GM12878 (cell line): ENCODE data around the gene IGFALS. TPM values are rescaled to one million over a fixed set of nuclear protein-coding genes. Genes with fewer than 3 reads are reported as not detected.
A peak's percentile ranks its signal among the peaks of the same experiment; 100 is the strongest.

Source experiments
- ATAC-seq: fragments of 200-7000 bp; cut with Tn5 transposase; 3 replicates; pipeline ENCODE4 v1.9.1; 2020; ENCODE audit warnings: mild to moderate bottlenecking, moderate library complexity
- BruUV-seq: library from RNA; stranded (reverse); fragments of 400-500 nt; replicated peaks from 2 replicates; lab custom pipeline; 2021; lab: Mats Ljungman, UMichigan
- CTCF ChIA-PET: fragments of 300-600 bp; sonication (Branson Sonifier 250); formaldehyde crosslinking; extraction: SDS; loops from one replicate; lab custom pipeline; 2021; ENCODE audit warnings: inconsistent platforms; lab: Yijun Ruan, JAX
- POLR2A ChIA-PET: fragments of 350-600 bp; formaldehyde crosslinking; extraction: SDS; loops from one replicate; lab custom pipeline; 2021; ENCODE audit warnings: inconsistent platforms; lab: Charles Lee
- RAD21 ChIA-PET: fragments of 300-600 bp; sonication (Branson Sonifier 250); formaldehyde crosslinking; loops from one replicate; lab custom pipeline; 2023; ENCODE audit warnings: antibody characterized with exemption; ENCODE audit not compliant: unreplicated experiment; lab: Charles Lee
- SMC1A ChIA-PET: fragments of 300-600 bp; sonication (Branson Sonifier 250); formaldehyde crosslinking; loops from one replicate; lab custom pipeline; 2023; ENCODE audit not compliant: unreplicated experiment, uncharacterized antibody; lab: Charles Lee
- DNase-seq: peaks from one replicate; pipeline ENCODE4 v3.0.0-alpha.2; 2011; ENCODE audit warnings: low read depth, low spot score
- FAIRE-seq: peaks from 3 replicates; lab custom pipeline; 2011; peaks lifted over from hg19 to GRCh38; lab: Jason Lieb, UNC
- H2AFZ ChIP-seq: 2 replicates; pipeline ENCODE4 v1.6.0; 2011; ENCODE audit warnings: low read depth, low read length, control low read depth; ENCODE audit not compliant: control insufficient read depth
- H3K27ac ChIP-seq: 2 replicates; pipeline ENCODE4 v1.5.1; 2011; ENCODE audit warnings: control low read depth; ENCODE audit not compliant: control insufficient read depth, insufficient read depth
- H3K27me3 ChIP-seq, 2 experiments: replicated peaks in 1 of 2; 2 replicates each; pipeline versions ENCODE4 v1.6.0 to v1.6.1; 2011; ENCODE audit warnings: low read length in 1 of 2; ENCODE audit not compliant: control insufficient read depth in 2 of 2, insufficient read depth in 2 of 2
- H3K36me3 ChIP-seq, 2 experiments: 2 replicates each; pipeline ENCODE4 v1.5.1; 2011; ENCODE audit warnings: low read length in 1 of 2; ENCODE audit not compliant: control insufficient read depth in 2 of 2, insufficient read depth in 2 of 2
- H3K4me1 ChIP-seq: 2 replicates; pipeline ENCODE4 v1.6.1; 2011; ENCODE audit warnings: mild to moderate bottlenecking, low read length, moderate library complexity, mixed read lengths; ENCODE audit not compliant: control insufficient read depth, insufficient read depth
- H3K4me2 ChIP-seq: 2 replicates; pipeline ENCODE4 v1.6.0; 2011; ENCODE audit warnings: control low read depth; ENCODE audit not compliant: control insufficient read depth, insufficient read depth
- H3K4me3 ChIP-seq: fragments of 200-600 bp; sonication (generic); 2 replicates; pipeline ENCODE4 v1.5.1; 2016
- H3K79me2 ChIP-seq: 2 replicates; pipeline ENCODE4 v1.6.0; 2011; ENCODE audit warnings: low read length; ENCODE audit not compliant: control insufficient read depth, insufficient read depth
- H3K9ac ChIP-seq: 2 replicates; pipeline ENCODE4 v1.8.0; 2011; ENCODE audit warnings: low read length, control low read depth, mixed read lengths; ENCODE audit not compliant: control insufficient read depth, insufficient read depth
- H3K9me3 ChIP-seq: replicated peaks from 3 replicates; pipeline ENCODE4 v1.5.1; 2011; ENCODE audit warnings: mild to moderate bottlenecking, low read length; ENCODE audit not compliant: control insufficient read depth, insufficient read depth
- H4K20me1 ChIP-seq: 2 replicates; pipeline ENCODE4 v1.6.0; 2011; ENCODE audit not compliant: control insufficient read depth, insufficient read depth
- DPF2 ChIP-seq: fragments of 450-650 bp; IDR thresholded peaks from 2 replicates; pipeline ENCODE4 v1.6.1; 2017; ENCODE audit warnings: mild to moderate bottlenecking
- POLR2A ChIP-seq: IDR thresholded peaks from 2 replicates; pipeline ENCODE4 v1.6.1; 2011; ENCODE audit warnings: low read depth, mild to moderate bottlenecking, low read length
- POLR2AphosphoS5 ChIP-seq: IDR thresholded peaks from 2 replicates; pipeline ENCODE4 v1.6.1; 2011; ENCODE audit warnings: mild to moderate bottlenecking, low read length, inconsistent platforms
- WGBS: methylation state at CpG from one replicate; pipeline ENCODE4 v1.1.6; 2016; ENCODE audit warnings: low lambda C conversion rate; ENCODE audit not compliant: insufficient replicate concordance, insufficient coverage; ENCODE audit errors: missing lambda C conversion rate; 5-methylcytosine and 5-hydroxymethylcytosine counted together
- in situ Hi-C: fragments of 300-500 bp; cut with MboI; formaldehyde crosslinking; loops from 9 replicates; pipeline ENCODE4 v1.14.3; 2018; ENCODE audit warnings: mixed read lengths
- intact Hi-C: fragments of 100-400 bp; cut with micrococcal nuclease; formaldehyde crosslinking; loops from one replicate; pipeline ENCODE4 v1.14.2; 2022; ENCODE audit not compliant: unreplicated experiment
- polyA plus RNA-seq, 11 experiments: library from polyadenylated mRNA; depleted of rRNA in 4 of 11; unstranded in 6 of 11; stranded (reverse) in 5 of 11; fragments of >200 nt; fragmentation: Nextera tagmentation in 4 of 11; fragmentation: Illumina TruSeq in 1 of 11; extraction: Ambion mirVana in 4 of 11; extraction: Trizol in 1 of 11; gene quantifications; 1 replicate in 1 of 11; 2 replicates in 10 of 11; pipeline versions ENCODE4 v1.2.1 to v1.2.3, GENCODE V29; 2011 to 2016; ENCODE audit warnings: inconsistent platforms in 2 of 11, missing spikeins in 2 of 11, low read depth in 1 of 11
- total RNA-seq, 4 experiments: library from RNA; depleted of rRNA in 3 of 4; stranded (reverse); fragments of >200 nt in 3 of 4; fragmentation: Illumina TruSeq in 1 of 4; extraction: Trizol in 1 of 4; gene quantifications; 2 replicates each; pipeline versions ENCODE4 v1.2.1 to v1.2.3, GENCODE V29; 2013 to 2021
- TF ChIP-seq, protein P1 (sequence below): fragments of 450-650 bp; formaldehyde crosslinking; IDR thresholded peaks from 2 replicates; pipeline ENCODE4 v1.4.0; 2022; ENCODE audit warnings: mild to moderate bottlenecking, moderate library complexity
- TF ChIP-seq, protein P2 (sequence below): fragments of 450-650 bp; IDR thresholded peaks from 2 replicates; pipeline ENCODE4 v1.6.1; 2016; ENCODE audit warnings: mild to moderate bottlenecking

The IGFALS gene
- total and polyA plus RNA-seq, 10 of the 15 experiments (the other 5 are each of a cell fraction or from before 2014, with no cell fraction given), result 0.04 to 0.11 TPM; not detected in 8

GRCh38 chr16:1768767-1769401, 24.6 kb downstream of the IGFALS start:
- no peak overlapping the region for H3K4me3 ChIP-seq
- no peak overlapping the region for H3K4me2 ChIP-seq
- no peak overlapping the region for H2AFZ ChIP-seq
- H3K9ac ChIP-seq, result no peak overlapping the region
- CTCF ChIA-PET, result no interaction called here
- H3K9me3 ChIP-seq, result no peaks in the 10 kb centered on the region
- H3K4me1 ChIP-seq, result peaks cover 5% of the 10 kb centered on the region
- DNase-seq (no peak), FAIRE-seq (no peak)
- H3K27ac ChIP-seq, result no peak overlapping the region
- intact Hi-C loops, result no loop called here
- TSS peak; percentile 29 for BruUV-seq
- TF ChIP-seq POLR2AphosphoS5 (0 out of 2 replicates have a peak, but pooled peaks have one; percentile 12), DPF2 (no peak), POLR2A (0 out of 2 replicates have a peak, but pooled peaks have one; percentile 21)
- TF ChIP-seq, all 136 proteins: peak for 2
- WGBS, result 78% methylated on average over 22 of the region's 26 CpGs
- in situ Hi-C loops, result no loop called here
- H4K20me1 ChIP-seq, result no peaks in the 10 kb centered on the region
- H3K27me3 ChIP-seq, result no peaks in the 10 kb centered on the region
- no peak for ATAC-seq
- ChIA-PET POLR2A (interaction anchor here (5.8 kb wide), 1 partner anchor 13 kb away, joined by 39 read pairs; the partner anchor contains the start of genes NUBP2 and SPSB3), RAD21 (interaction anchor here (1.3 kb wide), 1 partner anchor 14 kb away, joined by 3 read pairs; the partner anchor contains the start of genes NUBP2 and SPSB3), SMC1A (no interaction called here)
- peaks cover 34% of the 10 kb centered on the region for H3K79me2 ChIP-seq
- H3K36me3 ChIP-seq, result peaks cover 0 to 25% of the 10 kb centered on the region in 2 experiments; a peak in 3 of 4 replicates

DNA sequence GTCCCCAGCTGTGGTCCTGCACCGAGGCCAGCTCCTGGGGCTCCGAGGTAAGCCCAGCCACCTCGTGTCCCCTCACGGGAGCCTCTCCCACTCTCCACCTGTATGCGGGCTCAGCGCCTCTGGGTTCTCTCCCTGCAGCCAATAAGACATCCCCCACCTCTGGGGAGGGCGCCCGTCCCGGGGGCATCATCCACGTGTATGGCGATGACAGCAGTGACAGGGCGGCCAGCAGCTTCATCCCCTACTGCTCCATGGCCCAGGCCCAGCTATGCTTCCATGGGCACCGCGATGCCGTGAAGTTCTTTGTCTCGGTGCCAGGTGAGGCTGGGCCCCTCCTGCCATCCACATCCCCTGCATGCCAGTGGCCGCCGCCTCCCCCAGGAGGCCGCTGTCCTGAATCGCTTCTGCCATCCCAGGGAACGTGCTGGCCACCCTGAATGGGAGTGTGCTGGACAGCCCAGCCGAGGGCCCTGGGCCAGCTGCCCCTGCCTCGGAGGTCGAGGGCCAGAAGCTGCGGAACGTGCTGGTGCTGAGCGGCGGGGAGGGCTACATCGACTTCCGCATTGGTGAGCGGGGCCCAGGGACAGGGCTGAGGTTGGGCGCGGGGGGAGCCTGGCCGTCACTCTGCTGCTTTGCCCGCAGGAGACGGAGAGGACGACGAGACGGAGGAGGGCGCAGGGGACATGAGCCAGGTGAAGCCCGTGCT, 25.3 kb downstream of the IGFALS start:
- ChIA-PET SMC1A (no interaction called here), CTCF (no interaction called here), POLR2A (no interaction called here), RAD21 (interaction anchor here (1.3 kb wide), 1 partner anchor 14 kb away, joined by 3 read pairs; the partner anchor contains the start of genes NUBP2 and SPSB3)
- Histone ChIP-seq H3K9ac (no peak overlapping the region), H3K36me3 (peaks cover 0 to 25% of the 10 kb centered on the region in 2 experiments; a peak in 3 of 4 replicates), H3K27ac (no peak overlapping the region), H2AFZ (no peak overlapping the region), H3K27me3 (no peaks in the 10 kb centered on the region), H3K4me1 (peaks cover 4% of the 10 kb centered on the region), H4K20me1 (no peaks in the 10 kb centered on the region), H3K4me2 (no peak overlapping the region), H3K4me3 (no peak overlapping the region), H3K9me3 (no peaks in the 10 kb centered on the region), H3K79me2 (peaks cover 27% of the 10 kb centered on the region)
- BruUV-seq, result no TSS peak
- FAIRE-seq (no peak), ATAC-seq (no peak), DNase-seq (no peak)
- TF ChIP-seq, protein P1, sequence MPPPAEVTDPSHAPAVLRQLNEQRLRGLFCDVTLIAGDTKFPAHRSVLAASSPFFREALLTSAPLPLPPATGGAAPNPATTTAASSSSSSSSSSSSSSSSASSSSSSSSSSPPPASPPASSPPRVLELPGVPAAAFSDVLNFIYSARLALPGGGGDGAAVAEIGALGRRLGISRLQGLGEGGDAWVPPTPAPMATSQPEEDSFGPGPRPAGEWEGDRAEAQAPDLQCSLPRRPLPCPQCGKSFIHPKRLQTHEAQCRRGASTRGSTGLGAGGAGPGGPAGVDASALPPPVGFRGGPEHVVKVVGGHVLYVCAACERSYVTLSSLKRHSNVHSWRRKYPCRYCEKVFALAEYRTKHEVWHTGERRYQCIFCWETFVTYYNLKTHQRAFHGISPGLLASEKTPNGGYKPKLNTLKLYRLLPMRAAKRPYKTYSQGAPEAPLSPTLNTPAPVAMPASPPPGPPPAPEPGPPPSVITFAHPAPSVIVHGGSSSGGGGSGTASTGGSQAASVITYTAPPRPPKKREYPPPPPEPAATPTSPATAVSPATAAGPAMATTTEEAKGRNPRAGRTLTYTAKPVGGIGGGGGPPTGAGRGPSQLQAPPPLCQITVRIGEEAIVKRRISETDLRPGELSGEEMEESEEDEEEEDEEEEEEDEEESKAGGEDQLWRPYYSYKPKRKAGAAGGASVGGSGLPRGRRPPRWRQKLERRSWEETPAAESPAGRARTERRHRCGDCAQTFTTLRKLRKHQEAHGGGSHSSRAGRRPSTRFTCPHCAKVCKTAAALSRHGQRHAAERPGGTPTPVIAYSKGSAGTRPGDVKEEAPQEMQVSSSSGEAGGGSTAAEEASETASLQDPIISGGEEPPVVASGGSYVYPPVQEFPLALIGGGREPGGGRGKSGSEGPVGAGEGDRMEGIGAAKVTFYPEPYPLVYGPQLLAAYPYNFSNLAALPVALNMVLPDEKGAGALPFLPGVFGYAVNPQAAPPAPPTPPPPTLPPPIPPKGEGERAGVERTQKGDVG (CRISPR knock-in tag), result no peak
- TF ChIP-seq, protein P2, sequence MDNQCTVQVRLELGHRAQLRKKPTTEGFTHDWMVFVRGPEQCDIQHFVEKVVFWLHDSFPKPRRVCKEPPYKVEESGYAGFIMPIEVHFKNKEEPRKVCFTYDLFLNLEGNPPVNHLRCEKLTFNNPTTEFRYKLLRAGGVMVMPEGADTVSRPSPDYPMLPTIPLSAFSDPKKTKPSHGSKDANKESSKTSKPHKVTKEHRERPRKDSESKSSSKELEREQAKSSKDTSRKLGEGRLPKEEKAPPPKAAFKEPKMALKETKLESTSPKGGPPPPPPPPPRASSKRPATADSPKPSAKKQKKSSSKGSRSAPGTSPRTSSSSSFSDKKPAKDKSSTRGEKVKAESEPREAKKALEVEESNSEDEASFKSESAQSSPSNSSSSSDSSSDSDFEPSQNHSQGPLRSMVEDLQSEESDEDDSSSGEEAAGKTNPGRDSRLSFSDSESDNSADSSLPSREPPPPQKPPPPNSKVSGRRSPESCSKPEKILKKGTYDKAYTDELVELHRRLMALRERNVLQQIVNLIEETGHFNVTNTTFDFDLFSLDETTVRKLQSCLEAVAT, result no peak
- peak; percentile 63 for TF ChIP-seq POLR2A
- intact Hi-C loops, result no loop called here
- 95% methylated on average over 27 of the region's 41 CpGs for WGBS
- in situ Hi-C loops, result no loop called here
